Progenitor cell of endocrine pancreas (in vitro differentiated cells): ENCODE data around the gene SEMA3E. TPM values are rescaled to one million over a fixed set of nuclear protein-coding genes. Genes with fewer than 3 reads are reported as not detected.

Experiments
- DNase-seq: peaks from one replicate; pipeline ENCODE4 v3.0.0; 2021; ENCODE audit warnings: low spot score; ENCODE audit not compliant: unreplicated experiment
- H3K27ac Mint-ChIP-seq: 2 replicates; pipeline ENCODE4 v1.8.0; 2021; ENCODE audit warnings: mild to moderate bottlenecking, moderate library complexity, mixed read lengths
- H3K27me3 Mint-ChIP-seq: 2 replicates; pipeline ENCODE4 v1.8.0; 2021; ENCODE audit warnings: mixed read lengths
- H3K36me3 Mint-ChIP-seq: 2 replicates; pipeline ENCODE4 v1.8.0; 2022; ENCODE audit warnings: mixed read lengths; ENCODE audit not compliant: insufficient read depth
- H3K4me1 Mint-ChIP-seq: 2 replicates; pipeline ENCODE4 v1.8.0; 2021; ENCODE audit warnings: low read depth, mixed read lengths
- H3K4me3 Mint-ChIP-seq: 2 replicates; pipeline ENCODE4 v1.8.0; 2021; ENCODE audit warnings: low read depth, mild to moderate bottlenecking, moderate library complexity, mixed read lengths
- H3K9me3 Mint-ChIP-seq: 2 replicates; pipeline ENCODE4 v1.8.0; 2021; ENCODE audit warnings: low read depth, mixed read lengths
- total RNA-seq: library from RNA; stranded (reverse); gene quantifications from 2 replicates; pipeline ENCODE4 v1.2.1, GENCODE V29; 2021
- TF ChIP-seq, protein P1 (sequence below): fragments of 200-600 bp; sonication (generic); IDR thresholded peaks from one replicate; pipeline ENCODE4 v1.5.0; 2021; ENCODE audit warnings: antibody characterized with exemption, mild to moderate bottlenecking; ENCODE audit not compliant: unreplicated experiment

SEMA3E gene
- total RNA-seq, 1 donor from 2014 or later: 1.1 TPM

GRCh38 chr7:83339907-83340306, 309.0 kb downstream of the SEMA3E start:
- no peaks in the 10 kb centered on the region for H3K27me3 Mint-ChIP-seq
- no peak for DNase-seq
- H3K27ac Mint-ChIP-seq: no peak overlapping the region
- H3K4me3 Mint-ChIP-seq: no peak overlapping the region
- H3K36me3 Mint-ChIP-seq: no peaks in the 10 kb centered on the region
- no peaks in the 10 kb centered on the region for H3K4me1 Mint-ChIP-seq
- no peaks in the 10 kb centered on the region for H3K9me3 Mint-ChIP-seq
- TF ChIP-seq, protein P1, sequence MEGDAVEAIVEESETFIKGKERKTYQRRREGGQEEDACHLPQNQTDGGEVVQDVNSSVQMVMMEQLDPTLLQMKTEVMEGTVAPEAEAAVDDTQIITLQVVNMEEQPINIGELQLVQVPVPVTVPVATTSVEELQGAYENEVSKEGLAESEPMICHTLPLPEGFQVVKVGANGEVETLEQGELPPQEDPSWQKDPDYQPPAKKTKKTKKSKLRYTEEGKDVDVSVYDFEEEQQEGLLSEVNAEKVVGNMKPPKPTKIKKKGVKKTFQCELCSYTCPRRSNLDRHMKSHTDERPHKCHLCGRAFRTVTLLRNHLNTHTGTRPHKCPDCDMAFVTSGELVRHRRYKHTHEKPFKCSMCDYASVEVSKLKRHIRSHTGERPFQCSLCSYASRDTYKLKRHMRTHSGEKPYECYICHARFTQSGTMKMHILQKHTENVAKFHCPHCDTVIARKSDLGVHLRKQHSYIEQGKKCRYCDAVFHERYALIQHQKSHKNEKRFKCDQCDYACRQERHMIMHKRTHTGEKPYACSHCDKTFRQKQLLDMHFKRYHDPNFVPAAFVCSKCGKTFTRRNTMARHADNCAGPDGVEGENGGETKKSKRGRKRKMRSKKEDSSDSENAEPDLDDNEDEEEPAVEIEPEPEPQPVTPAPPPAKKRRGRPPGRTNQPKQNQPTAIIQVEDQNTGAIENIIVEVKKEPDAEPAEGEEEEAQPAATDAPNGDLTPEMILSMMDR: no peak

DNA sequence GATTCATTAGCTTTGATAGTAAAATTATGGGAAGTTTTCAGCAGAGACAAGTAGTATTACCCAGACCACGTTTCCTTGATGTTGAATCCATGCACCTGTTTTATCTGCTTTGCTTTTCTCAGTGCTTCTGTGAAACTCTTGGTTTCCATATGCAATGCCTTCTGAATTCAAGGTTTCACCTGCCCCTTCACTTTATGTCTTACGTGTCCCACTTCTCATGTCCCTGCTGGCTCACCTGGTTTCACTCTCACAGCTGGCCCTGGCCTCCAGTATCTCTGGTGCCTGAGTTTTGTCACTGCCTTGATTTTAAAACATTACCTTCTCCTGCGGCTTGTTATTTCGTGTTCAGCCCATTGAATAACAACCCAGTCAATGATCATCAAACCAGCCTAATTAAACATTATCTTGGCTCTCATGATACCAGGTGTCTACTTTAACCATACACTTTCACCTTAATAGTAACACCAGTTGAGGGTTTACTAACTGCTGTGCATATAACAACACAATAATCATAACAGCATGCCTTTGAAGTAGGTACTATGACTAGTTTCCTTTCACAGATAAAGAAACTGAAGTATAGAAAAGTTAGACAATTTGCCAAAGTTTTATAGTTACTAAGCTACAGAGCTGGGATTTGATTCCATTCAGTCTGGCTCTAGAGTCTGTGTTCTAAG, 310.5 kb downstream of the SEMA3E start:
- no peak for DNase-seq
- H3K4me1 Mint-ChIP-seq: no peaks in the 10 kb centered on the region
- TF ChIP-seq, protein P1: no peak
- H3K4me3 Mint-ChIP-seq: no peak overlapping the region
- H3K36me3 Mint-ChIP-seq: no peaks in the 10 kb centered on the region
- no peaks in the 10 kb centered on the region for H3K27me3 Mint-ChIP-seq
- H3K9me3 Mint-ChIP-seq: no peaks in the 10 kb centered on the region
- no peak overlapping the region for H3K27ac Mint-ChIP-seq

GRCh38 chr7:83337050-83337449, 311.9 kb downstream of the SEMA3E start:
- DNase-seq: no peak
- H3K9me3 Mint-ChIP-seq: no peaks in the 10 kb centered on the region
- H3K27me3 Mint-ChIP-seq: no peaks in the 10 kb centered on the region
- H3K4me1 Mint-ChIP-seq: no peaks in the 10 kb centered on the region
- TF ChIP-seq, protein P1: no peak
- H3K36me3 Mint-ChIP-seq: no peaks in the 10 kb centered on the region
- no peak overlapping the region for H3K4me3 Mint-ChIP-seq
- H3K27ac Mint-ChIP-seq: no peak overlapping the region

DNA sequence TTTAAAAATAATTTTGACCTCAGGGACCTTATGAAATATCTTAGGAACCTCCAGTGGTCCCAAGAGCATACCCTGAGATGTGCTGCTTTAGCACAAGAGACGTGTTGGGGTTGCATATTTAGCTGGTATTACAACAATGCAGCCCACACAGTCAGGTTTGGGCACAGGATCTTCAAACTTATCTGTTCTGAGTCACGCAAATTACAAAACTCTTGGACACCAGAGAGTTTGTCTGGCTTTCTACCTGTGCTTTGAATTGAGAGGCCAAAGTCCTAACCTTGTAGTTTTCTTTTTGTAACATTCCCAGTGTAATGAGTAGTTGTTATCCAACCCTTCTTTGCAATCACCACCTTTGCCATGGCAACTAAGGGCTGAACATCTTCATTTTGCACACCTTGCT, 322.7 kb downstream of the SEMA3E start:
- DNase-seq: no peak
- Mint-ChIP-seq H3K27me3 (no peaks in the 10 kb centered on the region), H3K4me1 (no peaks in the 10 kb centered on the region), H3K36me3 (no peaks in the 10 kb centered on the region), H3K27ac (no peak overlapping the region), H3K4me3 (no peak overlapping the region), H3K9me3 (no peaks in the 10 kb centered on the region)
- TF ChIP-seq, protein P1: no peak

DNA sequence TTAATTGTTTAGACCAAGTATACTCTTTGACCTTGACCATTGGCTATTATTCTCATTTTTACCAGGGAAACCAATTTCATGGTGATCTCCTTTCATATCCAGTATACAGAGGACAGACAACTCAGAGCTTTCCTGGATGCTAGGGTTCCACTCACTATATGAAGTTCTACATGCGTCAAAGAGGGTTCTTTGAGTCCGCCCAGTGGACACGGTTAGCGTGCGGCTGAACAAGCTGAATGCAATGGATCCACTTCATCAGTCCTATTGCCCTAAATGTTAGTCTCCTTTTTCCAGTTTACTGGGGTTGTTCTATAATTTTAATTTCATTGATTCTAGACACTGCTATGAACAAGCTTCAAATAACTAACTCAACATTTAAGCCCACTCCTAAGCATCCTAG, 323.9 kb downstream of the SEMA3E start:
- Mint-ChIP-seq H3K36me3 (no peaks in the 10 kb centered on the region), H3K9me3 (no peaks in the 10 kb centered on the region), H3K4me1 (no peaks in the 10 kb centered on the region), H3K27me3 (no peaks in the 10 kb centered on the region), H3K27ac (no peak overlapping the region), H3K4me3 (no peak overlapping the region)
- DNase-seq: no peak
- TF ChIP-seq, protein P1: no peak
